ENCODE measurements around the gene HOXB5.

Gene HOXB5

DNA sequence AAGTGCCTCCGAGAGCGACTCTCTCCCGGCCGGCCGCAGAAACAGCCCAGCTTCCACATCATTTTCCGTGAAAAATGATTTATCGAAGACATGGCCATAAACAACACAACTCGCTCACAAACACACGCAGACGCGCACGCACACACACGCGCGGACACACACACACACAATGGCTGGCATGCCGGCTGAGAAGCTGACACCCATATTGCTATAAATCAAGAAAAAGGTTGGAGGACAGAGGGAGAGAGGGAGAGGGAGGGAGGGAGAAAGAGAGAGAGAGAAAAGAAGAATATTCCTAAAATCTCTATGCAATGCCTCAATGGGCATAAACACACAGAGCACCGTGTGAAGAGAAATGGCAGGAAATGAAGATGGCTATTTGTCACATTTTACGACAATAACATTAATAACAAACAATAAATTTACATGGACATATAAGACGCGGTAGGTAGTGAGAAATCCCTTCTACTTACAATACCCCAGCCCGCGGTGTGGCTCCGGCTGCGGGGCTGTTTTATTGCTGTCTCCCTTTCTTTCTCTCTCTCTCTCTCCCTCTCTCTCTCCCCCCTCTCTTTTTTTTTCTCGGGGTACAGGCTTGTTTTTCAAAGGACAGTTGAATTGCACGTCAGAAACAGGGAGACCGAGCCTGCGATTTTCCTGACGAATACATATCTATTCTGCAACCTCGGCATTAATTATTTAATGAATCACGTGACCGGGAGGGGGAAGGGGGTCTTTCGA lies 24.9 kb downstream of the HOXB5 start:
- Histone ChIP-seq H3K27me3 (ENCODE audit: low read depth) (no peaks in the 10 kb centered on the region), H3K9me3 (no peaks in the 10 kb centered on the region), H3K4me3 (no peak overlapping the region), H3K4me1 (peaks cover 10% of the 10 kb centered on the region), H3K36me3 (replicated peaks) (no peaks in the 10 kb centered on the region)
- in situ Hi-C loops (cut with MboI; ENCODE audit: low sequenced_read_pairs) = no loop called here
- no peak for DNase-seq (ENCODE audit: low spot score in 2 of 2)

DNA sequence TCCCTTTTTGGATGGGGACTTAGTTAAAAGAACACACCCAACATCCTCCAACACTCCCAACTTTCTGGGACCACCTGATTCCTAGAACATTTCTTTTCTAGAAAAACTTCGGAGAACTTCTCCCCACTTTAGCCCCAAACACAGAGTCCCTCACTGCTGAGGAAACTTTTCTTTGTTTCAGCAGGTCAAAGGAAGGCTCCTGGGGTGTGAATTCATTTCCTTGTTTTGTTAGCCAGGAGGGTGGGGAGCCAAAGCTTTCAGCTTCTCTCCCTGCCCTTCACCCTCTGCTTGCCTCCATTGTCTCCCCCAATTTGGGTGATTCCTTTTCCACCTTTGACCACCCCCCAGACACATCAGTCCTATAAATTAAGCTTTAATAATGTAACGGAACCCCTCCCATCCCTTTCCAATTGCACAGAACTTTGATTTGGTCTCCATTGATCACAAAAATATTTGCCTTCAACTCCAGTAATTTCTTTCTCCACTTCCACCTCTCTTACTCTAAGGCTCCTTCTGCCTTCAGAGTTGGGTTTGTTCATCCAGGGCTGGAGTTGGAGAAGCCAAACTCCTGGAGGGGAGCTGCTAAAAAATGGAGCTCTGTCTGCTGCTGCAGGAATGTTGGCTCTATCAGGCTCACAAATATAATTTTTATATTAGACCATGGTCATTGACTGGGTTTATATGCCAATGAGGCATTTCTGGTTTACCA lies 25.8 kb downstream of the HOXB5 start:
- no peak for DNase-seq (ENCODE audit: low spot score in 2 of 2)
- in situ Hi-C loops (cut with MboI; ENCODE audit: low sequenced_read_pairs) = no loop called here
- no peaks in the 10 kb centered on the region for H3K36me3 ChIP-seq (replicated peaks)
- H3K4me1 ChIP-seq = peaks cover 1% of the 10 kb centered on the region
- no peaks in the 10 kb centered on the region for H3K27me3 ChIP-seq (ENCODE audit: low read depth)
- no peak overlapping the region for H3K4me3 ChIP-seq
- H3K9me3 ChIP-seq = no peaks in the 10 kb centered on the region

DNA sequence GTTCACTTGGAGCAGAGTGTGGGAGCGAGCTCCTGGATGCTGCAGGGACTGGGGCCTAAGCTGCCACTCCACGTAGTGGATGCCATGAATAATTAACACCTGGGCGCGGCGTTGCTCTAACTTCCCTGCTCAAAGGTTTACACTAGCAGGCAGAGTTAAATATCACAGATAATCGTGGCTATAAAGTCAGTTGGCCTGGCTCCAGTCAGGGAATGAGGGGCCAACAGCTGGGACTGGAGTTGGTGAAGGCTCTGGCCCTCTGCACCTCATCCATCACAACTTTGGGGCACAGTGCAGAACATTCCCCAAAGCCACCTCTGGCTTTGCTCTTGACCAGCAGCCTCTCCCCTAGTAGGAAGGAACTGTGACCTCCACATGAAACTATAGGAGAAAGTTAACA lies 26.4 kb downstream of the HOXB5 start:
- no peaks in the 10 kb centered on the region for H3K27me3 ChIP-seq (ENCODE audit: low read depth)
- H3K9me3 ChIP-seq = no peaks in the 10 kb centered on the region
- H3K4me3 ChIP-seq = no peak overlapping the region
- no peak for DNase-seq (ENCODE audit: low spot score in 2 of 2)
- no peaks in the 10 kb centered on the region for H3K36me3 ChIP-seq (replicated peaks)
- no peaks in the 10 kb centered on the region for H3K4me1 ChIP-seq
- in situ Hi-C loops (cut with MboI; ENCODE audit: low sequenced_read_pairs) = no loop called here

DNA sequence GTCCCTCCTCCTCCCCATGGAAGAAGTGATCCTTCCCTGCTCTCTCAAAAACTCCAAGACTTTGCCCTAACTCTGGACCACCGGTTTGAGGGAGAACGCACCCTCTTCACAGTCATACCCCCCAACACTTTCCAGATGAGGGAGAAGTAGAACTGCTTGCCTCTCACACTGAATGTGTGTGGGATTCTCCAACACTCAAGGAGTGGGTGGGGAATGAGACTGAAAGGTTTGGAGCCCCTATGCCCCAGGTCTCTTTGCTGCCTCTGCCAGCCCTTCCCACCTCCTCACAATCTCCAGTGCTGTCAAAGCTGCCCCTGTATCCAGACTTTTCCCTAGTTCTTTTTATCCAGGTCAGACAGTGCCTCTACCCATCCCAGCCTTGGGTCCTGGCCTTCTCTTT lies 26.9 kb downstream of the HOXB5 start:
- no peak for DNase-seq (ENCODE audit: low spot score in 2 of 2)
- H3K4me3 ChIP-seq = no peak overlapping the region
- H3K36me3 ChIP-seq (replicated peaks) = no peaks in the 10 kb centered on the region
- H3K4me1 ChIP-seq = no peaks in the 10 kb centered on the region
- in situ Hi-C loops (cut with MboI; ENCODE audit: low sequenced_read_pairs) = no loop called here
- H3K27me3 ChIP-seq (ENCODE audit: low read depth) = no peaks in the 10 kb centered on the region
- H3K9me3 ChIP-seq = no peaks in the 10 kb centered on the region

DNA sequence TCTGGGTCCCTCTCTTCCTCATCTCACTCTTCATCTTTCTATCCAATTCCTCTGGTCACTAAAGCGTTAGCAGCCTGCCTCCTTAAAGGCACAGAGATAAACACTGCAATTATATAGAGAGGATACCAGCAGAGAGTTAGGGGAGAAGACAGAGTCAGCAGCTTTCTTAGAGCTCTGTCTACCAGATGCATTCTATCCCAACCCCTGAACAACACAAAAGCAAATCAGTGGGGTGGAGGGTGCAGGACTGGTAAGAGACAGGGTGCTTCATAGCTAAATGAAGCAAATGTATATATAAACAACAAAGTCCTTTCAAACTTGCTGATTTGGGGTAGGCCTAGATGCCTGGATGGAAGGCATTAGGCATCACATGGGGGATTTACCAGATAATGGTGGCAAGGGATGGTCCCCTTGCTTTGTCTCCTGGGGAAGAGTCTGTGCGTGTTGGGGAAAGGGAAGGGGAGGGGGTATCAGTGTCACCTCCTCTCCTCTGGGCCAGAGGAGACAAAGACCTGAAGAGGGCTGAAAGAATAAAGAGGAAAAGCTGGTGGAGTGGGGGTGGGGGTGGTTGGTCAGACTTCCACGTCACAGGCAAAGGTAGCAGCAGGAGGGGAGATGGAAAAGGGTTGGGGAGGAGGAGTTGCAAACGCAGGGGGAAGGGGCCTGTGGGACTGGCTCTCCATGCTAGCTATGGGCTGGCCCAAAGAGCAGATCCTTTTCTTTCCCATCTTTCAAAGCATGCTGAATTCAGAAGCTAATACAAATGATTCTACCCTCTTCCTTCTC lies 27.5 kb downstream of the HOXB5 start:
- in situ Hi-C loops (cut with MboI; ENCODE audit: low sequenced_read_pairs) = no loop called here
- H3K9me3 ChIP-seq = no peaks in the 10 kb centered on the region
- H3K27me3 ChIP-seq (ENCODE audit: low read depth) = no peaks in the 10 kb centered on the region
- DNase-seq (ENCODE audit: low spot score in 2 of 2) = no peak
- no peak overlapping the region for H3K4me3 ChIP-seq
- H3K36me3 ChIP-seq (replicated peaks) = no peaks in the 10 kb centered on the region
- no peaks in the 10 kb centered on the region for H3K4me1 ChIP-seq

DNA sequence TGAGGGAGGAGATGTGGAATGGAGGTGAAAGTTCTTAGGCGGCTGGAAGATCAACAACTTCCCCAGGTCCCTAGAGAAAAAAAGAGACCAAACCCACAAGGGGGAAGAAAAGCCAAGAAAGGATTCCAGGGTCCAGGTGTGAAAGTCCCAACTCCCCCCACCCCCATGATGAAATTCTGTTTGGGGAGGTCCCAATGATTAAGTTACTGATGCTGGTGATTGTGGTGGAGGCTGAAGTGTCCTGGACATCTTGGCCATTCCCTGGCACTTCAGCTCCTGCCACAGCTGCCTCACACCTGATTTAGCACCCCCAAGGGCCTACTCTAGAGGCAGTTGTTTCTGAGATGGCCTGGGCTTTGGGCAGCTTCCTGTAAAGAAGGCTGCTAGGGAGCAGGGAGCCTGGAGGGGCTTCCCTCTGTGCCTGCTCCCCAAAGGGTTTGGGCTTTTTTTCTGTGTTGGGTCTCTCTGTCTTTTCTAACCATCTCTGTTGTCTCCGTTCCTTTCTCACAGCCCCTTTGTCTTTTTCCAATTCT lies 28.5 kb downstream of the HOXB5 start:
- H3K27me3 ChIP-seq (ENCODE audit: low read depth) = no peaks in the 10 kb centered on the region
- in situ Hi-C loops (cut with MboI; ENCODE audit: low sequenced_read_pairs) = no loop called here
- H3K4me3 ChIP-seq = no peak overlapping the region

DNA sequence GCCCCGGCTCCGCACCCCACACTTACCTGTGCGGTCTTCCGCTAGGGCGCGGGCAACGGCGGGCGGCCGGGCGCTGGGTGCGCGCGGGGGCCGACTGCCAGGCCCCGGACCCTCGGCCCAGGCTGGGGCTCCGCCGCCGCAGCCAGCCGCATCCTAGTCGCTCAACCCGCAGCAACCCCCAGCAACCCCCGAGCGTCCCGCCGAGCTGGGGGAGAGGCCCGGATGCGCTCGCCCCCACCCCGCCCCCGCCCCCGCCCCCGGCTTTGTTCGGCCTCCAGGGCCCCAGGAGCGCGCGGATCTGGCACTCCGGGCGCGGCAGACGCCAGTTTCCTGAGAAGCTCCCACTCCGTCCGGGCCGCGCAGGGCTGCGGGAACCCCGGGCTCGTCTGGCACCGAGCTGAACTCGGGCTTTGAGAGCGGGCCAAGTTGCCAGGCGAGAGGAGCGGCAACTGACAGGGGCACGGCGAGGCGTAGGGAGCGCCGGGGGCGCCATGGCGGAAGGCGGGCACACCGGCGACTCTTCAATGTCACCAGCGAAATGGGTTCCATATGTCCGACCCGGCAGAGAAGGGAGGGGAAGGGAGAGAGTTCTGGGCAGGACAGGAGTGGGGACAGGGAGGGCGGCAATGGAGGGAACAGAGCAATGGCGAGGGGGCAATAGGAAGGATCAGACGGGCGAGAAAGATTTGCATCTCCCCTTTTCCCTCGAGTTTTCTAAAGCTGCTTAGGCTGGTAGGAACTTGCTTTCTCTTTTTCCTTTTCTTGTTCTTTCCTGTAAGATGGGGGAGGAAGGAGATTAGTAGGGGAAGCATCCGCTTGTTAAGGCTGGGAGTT lies 29.2 kb downstream of the HOXB5 start:
- Histone ChIP-seq H3K4me3 (no peak overlapping the region), H3K27me3 (ENCODE audit: low read depth) (no peaks in the 10 kb centered on the region), H3K9me3 (no peaks in the 10 kb centered on the region), H3K36me3 (replicated peaks) (no peaks in the 10 kb centered on the region), H3K4me1 (no peaks in the 10 kb centered on the region)
- in situ Hi-C loops (cut with MboI; ENCODE audit: low sequenced_read_pairs) = no loop called here
- no peak for DNase-seq (ENCODE audit: low spot score in 2 of 2)

More for the DNA sequence above, 28.5 kb downstream of the HOXB5 start:
- Histone ChIP-seq H3K9me3 (no peaks in the 10 kb centered on the region), H3K4me1 (no peaks in the 10 kb centered on the region), H3K36me3 (replicated peaks) (no peaks in the 10 kb centered on the region)
- no peak for DNase-seq (ENCODE audit: low spot score in 2 of 2)

DNA sequence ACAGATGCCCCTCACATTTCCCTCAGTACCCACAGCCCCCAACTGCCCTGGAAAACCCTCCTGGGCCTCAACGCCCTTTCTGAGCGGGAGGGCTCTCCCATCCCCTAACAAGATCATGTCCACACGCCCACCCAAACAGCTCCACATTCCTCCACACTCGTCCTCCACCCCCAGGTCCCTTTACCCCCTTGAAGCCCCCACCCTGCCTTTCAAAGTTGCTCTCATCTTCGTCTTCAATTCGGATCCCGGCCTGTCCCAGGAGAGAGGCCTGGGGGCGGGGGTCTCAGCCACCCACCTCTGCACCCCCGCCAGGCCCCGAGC lies 29.8 kb downstream of the HOXB5 start:
- Histone ChIP-seq H3K27me3 (ENCODE audit: low read depth) (no peaks in the 10 kb centered on the region), H3K4me1 (no peaks in the 10 kb centered on the region), H3K4me3 (no peak overlapping the region), H3K9me3 (no peaks in the 10 kb centered on the region), H3K36me3 (replicated peaks) (no peaks in the 10 kb centered on the region)
- in situ Hi-C loops (cut with MboI; ENCODE audit: low sequenced_read_pairs) = no loop called here
- no peak for DNase-seq (ENCODE audit: low spot score in 2 of 2)

DNA sequence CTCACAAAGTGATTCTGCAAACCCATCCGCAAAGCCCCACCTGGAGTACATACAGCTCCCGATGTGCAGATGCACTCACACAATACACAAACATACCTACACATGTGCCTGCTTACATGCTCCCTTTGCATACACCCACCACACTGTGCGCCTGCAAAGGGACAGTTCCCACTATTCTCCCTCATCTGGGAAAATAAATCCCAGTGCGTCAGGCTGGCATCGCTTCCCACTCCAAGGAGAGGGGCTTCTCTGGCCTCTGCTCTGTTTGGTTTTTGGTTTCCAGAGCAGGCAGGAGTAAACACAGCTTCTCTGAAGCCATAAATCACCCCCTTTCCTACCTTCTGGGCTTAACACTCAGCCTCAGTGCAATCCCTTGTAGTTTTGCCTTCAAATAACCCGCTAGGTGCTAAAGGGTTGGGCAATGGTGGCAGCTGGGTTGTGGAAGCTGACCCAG lies 30.2 kb downstream of the HOXB5 start:
- Histone ChIP-seq H3K27me3 (ENCODE audit: low read depth) (no peaks in the 10 kb centered on the region), H3K4me1 (no peaks in the 10 kb centered on the region), H3K4me3 (no peak overlapping the region), H3K9me3 (no peaks in the 10 kb centered on the region), H3K36me3 (replicated peaks) (no peaks in the 10 kb centered on the region)
- in situ Hi-C loops (cut with MboI; ENCODE audit: low sequenced_read_pairs) = no loop called here
- no peak for DNase-seq (ENCODE audit: low spot score in 2 of 2)

DNA sequence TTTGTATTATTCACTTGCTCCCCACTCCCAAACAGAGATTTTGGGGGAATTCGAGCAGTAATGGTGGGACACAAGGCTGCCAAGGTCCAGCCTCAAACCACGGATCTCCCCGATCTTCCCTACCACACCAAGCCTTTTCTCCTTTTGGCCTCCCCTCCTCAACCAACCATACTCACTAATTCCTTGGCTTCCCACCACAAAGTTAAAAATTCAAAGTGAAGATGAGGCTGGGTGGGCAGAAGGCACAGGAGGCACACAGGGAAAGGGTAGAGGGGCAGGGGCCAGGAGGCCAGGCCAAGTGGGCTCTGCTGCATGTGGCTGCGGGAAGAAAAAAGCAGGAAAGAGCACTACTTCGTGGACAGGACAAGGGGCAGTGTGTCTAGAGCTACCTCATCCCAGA lies 30.6 kb downstream of the HOXB5 start:
- Histone ChIP-seq H3K36me3 (replicated peaks) (no peaks in the 10 kb centered on the region), H3K4me3 (no peak overlapping the region), H3K9me3 (no peaks in the 10 kb centered on the region), H3K4me1 (no peaks in the 10 kb centered on the region), H3K27me3 (ENCODE audit: low read depth) (no peaks in the 10 kb centered on the region)
- no peak for DNase-seq (ENCODE audit: low spot score in 2 of 2)
- in situ Hi-C loops (cut with MboI; ENCODE audit: low sequenced_read_pairs) = no loop called here

DNA sequence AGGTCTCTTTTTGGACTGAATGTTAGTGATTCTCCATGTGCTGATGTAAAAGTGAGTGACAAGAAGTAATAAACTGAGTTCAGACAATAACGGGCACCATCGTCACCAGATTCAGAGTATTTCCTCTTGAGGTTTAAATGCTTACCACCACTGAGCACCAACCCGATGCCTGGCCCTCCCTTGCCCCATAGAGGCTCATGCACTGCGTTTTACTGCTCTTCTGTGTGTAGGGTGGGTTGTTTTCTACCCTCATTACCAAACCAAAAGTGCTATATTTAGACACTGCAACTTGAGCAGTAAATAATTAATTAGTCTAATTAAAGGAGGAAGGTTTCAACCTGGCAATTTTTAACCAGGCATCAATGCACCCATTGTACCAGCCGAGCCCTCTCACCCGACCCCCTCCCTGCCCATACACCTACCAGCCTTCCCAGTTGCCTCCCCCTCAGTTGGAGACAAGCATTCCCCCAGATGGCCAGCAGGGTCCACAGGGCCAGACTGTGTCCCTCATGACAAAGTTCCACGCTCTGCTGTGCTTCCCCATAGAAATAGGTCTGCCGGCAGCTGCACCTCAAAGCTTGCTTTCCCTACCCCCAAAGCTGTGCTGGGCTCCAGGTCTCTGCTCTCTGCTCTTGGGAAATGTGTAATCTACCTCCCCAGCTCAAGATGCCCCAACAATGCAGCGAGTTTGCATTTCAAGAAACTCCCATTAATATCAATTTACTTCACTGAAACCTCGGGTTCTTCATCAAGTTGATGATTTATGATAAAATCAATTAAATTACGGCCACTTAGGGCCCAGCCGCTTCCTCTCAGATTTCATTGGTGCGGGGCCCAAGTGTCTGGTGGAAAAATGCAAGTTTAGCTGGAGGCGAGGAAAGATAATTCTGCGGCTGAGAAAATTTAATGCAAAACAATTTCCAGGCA lies 31.4 kb downstream of the HOXB5 start:
- H3K4me1 ChIP-seq = peaks cover under 1% of the 10 kb centered on the region
- no peaks in the 10 kb centered on the region for H3K36me3 ChIP-seq (replicated peaks)
- no peaks in the 10 kb centered on the region for H3K9me3 ChIP-seq
- in situ Hi-C loops (cut with MboI; ENCODE audit: low sequenced_read_pairs) = no loop called here
- DNase-seq (ENCODE audit: low spot score in 2 of 2) = no peak
- no peaks in the 10 kb centered on the region for H3K27me3 ChIP-seq (ENCODE audit: low read depth)
- no peak overlapping the region for H3K4me3 ChIP-seq

DNA sequence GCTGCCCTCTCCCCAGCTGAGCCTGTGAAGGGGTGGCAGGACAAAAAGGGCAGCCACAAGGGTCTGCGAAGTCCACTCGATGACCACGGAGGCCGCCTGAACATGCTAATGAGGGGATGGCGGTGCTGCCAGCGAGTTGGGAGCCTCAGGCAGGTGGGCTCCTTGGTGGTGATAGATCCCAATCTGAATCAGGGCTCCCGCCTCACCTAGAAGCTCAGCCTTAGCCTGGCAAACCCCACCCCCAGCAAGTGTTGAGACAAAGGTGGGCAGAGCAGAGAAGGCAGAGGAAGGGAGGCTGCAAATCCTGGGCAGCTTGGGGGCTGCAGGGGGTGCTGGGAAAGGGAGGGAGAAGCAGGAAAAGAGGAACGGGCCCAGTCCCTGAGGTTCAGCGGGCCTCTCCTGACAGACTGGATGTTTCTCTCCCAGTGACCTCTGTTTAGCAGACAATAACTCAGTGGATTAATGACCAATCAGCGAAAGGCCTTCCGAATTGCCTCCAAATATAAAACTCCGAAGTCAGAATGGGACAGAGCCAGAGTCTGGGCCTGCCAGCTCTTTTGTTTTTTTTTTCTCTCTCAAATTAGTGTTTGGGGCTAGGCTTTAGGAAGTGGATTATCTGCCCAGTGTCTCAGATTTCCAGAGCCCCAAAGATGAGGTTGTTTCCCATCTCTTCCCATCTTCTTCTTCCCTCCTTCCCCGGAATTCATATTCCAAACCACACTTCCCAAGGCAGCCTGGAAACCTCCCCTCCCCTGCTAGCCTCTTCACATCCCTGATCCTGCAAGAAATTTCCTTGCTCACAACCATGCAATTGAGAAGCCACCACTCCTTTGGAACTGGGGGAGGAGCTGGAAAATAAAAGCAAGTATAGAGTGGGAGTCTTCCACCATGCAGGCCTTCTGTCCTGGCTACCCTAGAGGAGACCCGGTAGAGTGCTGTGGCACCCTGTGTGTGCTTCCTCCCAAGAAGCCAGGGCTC lies 33.5 kb downstream of the HOXB5 start:
- in situ Hi-C loops (cut with MboI; ENCODE audit: low sequenced_read_pairs) = no loop called here
- H3K27me3 ChIP-seq (ENCODE audit: low read depth) = no peaks in the 10 kb centered on the region
- H3K9me3 ChIP-seq = no peaks in the 10 kb centered on the region
- DNase-seq (ENCODE audit: low spot score in 2 of 2) = no peak
- H3K4me3 ChIP-seq = no peak overlapping the region
- peaks cover 16% of the 10 kb centered on the region for H3K4me1 ChIP-seq
- no peaks in the 10 kb centered on the region for H3K36me3 ChIP-seq (replicated peaks)

Data from HAP-1 (cell line).